ENCODE measurements around the gene ADIPOQ.
"Not testable (repeated sequence)": the region's sequence is repeated elsewhere in the genome, so short reads cannot be mapped to it uniquely, and the experiment has no call there.

Gene ADIPOQ

DNA sequence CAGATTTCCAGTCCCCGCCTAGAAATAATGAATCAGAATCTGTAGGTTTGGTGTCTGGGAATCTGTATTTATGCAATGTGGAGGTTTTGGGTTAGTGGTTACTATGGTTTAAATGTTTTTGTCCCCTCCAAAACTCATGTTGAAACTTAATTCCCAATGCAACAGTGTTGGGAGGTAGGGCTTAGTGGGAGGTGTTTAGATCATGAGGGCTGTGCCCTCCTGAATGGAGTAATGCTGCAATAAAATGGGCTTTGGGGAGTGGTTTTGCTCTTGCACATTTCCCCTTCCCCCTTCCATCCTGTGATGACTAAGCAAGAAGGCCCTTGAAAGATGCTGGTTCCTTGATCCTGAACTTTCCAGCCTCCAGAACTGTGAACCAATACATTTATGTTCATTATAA is 27.1 kb upstream of the ADIPOQ start:
- Histone ChIP-seq H3K9me3 (ENCODE audit: insufficient read depth, low read depth, low read length) (no peaks in the 10 kb centered on the region), H3K27ac (ENCODE audit: low read depth, low read length) (no peak overlapping the region)
- 93% methylated on average over 1 of the region's 1 CpG for WGBS

DNA sequence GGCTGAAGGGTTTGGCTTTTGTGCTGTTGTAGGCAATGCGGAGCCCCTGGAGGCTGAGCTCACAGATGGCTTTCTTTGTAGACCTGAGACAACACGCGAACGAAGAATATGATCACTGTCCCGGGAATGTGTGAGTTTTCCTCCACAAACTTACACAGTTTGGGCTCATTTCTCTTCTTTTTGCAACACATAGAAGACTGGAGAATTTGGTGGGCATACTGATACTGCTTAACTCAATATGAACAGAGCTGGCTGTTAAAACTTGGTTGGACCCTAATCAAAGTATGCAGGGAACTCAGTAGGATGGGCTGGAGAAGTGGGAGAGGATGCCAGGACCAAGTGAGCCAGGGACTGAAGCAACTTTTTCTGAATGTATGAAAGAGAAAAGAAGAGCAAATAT is 24.0 kb upstream of the ADIPOQ start:
- Histone ChIP-seq H3K27me3 (ENCODE audit: insufficient read depth, low read length) (no peaks in the 10 kb centered on the region), H3K9me3 (ENCODE audit: insufficient read depth, low read depth, low read length) (no peaks in the 10 kb centered on the region), H3K36me3 (ENCODE audit: insufficient read depth, low read length) (no peaks in the 10 kb centered on the region), H3K4me3 (ENCODE audit: low read length) (no peak overlapping the region), H3K27ac (ENCODE audit: low read depth, low read length) (no peak overlapping the region), H3K9ac (ENCODE audit: low read depth, low read length) (no peak overlapping the region), H3K4me1 (ENCODE audit: insufficient read depth, low read length) (peaks cover 4% of the 10 kb centered on the region)
- 91% methylated on average over 5 of the region's 5 CpGs for WGBS

More for the DNA sequence above, 27.1 kb upstream of the ADIPOQ start:
- Histone ChIP-seq H3K36me3 (ENCODE audit: insufficient read depth, low read length) (no peaks in the 10 kb centered on the region), H3K9ac (ENCODE audit: low read depth, low read length) (no peak overlapping the region), H3K4me1 (ENCODE audit: insufficient read depth, low read length) (peaks cover 4% of the 10 kb centered on the region), H3K4me3 (ENCODE audit: low read length) (no peak overlapping the region), H3K27me3 (ENCODE audit: insufficient read depth, low read length) (no peaks in the 10 kb centered on the region)

DNA sequence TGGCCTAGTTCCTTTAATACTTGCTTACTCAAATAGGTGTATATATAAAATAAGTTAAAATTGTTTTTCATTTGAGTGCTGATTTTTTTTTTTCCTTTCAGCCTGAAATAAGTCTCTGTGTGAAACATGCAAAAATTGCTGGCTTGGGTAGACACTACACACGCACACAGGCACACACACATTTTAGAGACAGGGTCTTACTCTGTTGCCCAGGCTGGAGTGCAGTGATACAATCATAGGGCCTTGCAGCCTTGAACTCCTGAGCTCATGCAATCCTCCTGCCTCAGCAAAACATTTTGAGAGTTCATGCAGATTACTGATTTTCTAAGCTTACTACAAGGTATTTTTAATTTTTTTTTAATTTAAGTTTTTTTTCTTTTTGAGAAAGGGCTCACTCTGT is 23.6 kb upstream of the ADIPOQ start:
- Histone ChIP-seq H3K36me3 (ENCODE audit: insufficient read depth, low read length) (no peaks in the 10 kb centered on the region), H3K4me1 (ENCODE audit: insufficient read depth, low read length) (peaks cover 4% of the 10 kb centered on the region), H3K27me3 (ENCODE audit: insufficient read depth, low read length) (peaks cover 2% of the 10 kb centered on the region), H3K9ac (ENCODE audit: low read depth, low read length) (no peak overlapping the region), H3K9me3 (ENCODE audit: insufficient read depth, low read depth, low read length) (no peaks in the 10 kb centered on the region), H3K4me3 (ENCODE audit: low read length) (no peak overlapping the region), H3K27ac (ENCODE audit: low read depth, low read length) (no peak overlapping the region)
- 81% methylated on average over 1 of the region's 1 CpG for WGBS

DNA sequence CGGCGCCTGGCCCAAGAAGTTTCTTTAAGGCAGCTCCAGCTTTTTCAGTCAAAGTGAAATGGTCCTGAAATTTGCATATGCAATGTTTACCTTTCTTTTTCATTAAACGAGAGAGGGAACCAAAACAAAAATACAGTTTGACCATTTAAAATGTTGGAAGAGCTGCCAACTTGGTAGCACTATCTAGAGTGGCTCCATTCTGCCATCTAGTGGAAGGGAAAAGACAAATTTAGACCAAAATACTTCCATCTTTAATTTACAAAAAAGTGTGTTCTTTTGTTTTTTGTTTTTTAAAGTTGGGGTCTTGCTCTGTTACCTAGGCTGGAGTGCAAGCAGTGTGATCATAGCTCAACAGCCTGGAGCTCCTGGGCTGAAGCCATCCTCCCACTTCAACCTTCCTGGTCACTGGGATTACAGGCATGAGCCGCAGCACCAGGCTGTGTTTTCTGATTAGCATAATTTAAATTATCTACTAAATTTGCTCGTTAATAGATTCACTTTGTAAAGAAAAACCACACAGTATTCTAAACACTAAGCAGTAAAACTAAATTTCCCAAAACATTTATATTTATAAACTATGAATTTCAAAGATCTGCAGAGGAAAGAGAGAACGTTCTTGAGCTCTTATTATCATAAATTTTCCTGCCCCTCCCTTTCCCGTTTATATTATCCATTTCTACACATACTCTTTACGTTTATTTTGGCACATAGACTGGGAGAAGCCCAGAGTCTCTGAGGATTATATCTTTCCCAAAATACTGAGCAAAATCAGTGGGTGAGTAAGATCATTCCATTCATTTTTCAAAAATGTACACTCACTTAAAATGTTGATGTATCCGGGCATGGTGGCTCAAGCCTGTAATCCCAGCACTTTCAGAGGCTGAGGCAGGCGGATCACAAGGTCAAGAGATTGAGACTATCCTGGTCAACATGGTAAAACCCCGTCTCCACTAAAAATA is 20.8 kb upstream of the ADIPOQ start:
- Histone ChIP-seq H3K27me3 (ENCODE audit: insufficient read depth, low read length) (peaks cover 30% of the 10 kb centered on the region), H3K4me3 (ENCODE audit: low read length) (no peak overlapping the region), H3K4me1 (ENCODE audit: insufficient read depth, low read length) (peaks cover 19% of the 10 kb centered on the region), H3K9me3 (ENCODE audit: insufficient read depth, low read depth, low read length) (no peaks in the 10 kb centered on the region), H3K27ac (ENCODE audit: low read depth, low read length) (no peak overlapping the region), H3K9ac (ENCODE audit: low read depth, low read length) (no peak overlapping the region), H3K36me3 (ENCODE audit: insufficient read depth, low read length) (no peaks in the 10 kb centered on the region)
- 64% methylated on average over 7 of the region's 11 CpGs for WGBS

DNA sequence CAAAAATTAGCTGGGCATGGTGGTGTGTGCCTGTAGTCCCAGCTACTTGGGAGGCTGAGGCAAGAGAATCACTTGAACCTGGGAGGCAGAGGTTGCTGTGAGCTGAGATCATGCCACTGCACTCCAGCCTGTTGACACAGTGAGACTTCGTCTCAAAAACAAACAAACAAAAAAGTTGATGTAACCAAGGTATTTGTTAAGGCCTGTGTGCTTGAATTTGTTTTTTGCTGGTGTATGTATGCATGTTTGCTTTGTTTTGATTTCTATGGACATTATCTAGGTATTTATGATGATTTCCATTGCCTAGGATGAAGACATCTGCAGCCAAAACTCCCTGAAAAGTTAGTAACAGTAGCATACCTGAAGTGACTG is 20.1 kb upstream of the ADIPOQ start:
- 100% methylated on average over 1 of the region's 1 CpG for WGBS
- H3K9ac ChIP-seq (ENCODE audit: low read depth, low read length); H3K27ac ChIP-seq (ENCODE audit: low read depth, low read length); H3K9me3 ChIP-seq (ENCODE audit: insufficient read depth, low read depth, low read length); H3K36me3 ChIP-seq (ENCODE audit: insufficient read depth, low read length); H3K4me3 ChIP-seq (ENCODE audit: low read length): not testable (repeated sequence)
- peaks cover 36% of the 10 kb centered on the region for H3K27me3 ChIP-seq (ENCODE audit: insufficient read depth, low read length)
- peaks cover 19% of the 10 kb centered on the region for H3K4me1 ChIP-seq (ENCODE audit: insufficient read depth, low read length)

DNA sequence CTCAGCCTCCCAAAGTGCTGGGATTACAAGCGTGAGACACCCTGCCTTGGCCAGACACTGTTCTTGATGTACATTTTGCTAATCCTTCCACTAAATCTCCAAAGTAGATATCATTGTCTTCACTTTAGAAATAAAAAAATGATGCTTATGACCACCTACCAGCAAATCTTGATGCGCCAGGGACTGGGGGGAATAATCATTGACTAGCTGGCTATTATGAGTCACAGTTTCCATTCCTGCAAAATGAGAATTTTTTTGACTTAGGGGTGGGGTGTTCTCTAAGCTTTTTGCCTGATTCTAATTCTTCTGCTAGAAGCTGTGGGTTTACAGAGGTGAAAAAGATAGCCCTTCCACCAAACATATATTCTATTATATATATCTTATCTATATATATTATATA is 19.1 kb upstream of the ADIPOQ start:
- Histone ChIP-seq H3K4me3 (ENCODE audit: low read length) (no peak overlapping the region), H3K36me3 (ENCODE audit: insufficient read depth, low read length) (no peaks in the 10 kb centered on the region), H3K9me3 (ENCODE audit: insufficient read depth, low read depth, low read length) (no peaks in the 10 kb centered on the region), H3K27ac (ENCODE audit: low read depth, low read length) (no peak overlapping the region), H3K9ac (ENCODE audit: low read depth, low read length) (no peak overlapping the region), H3K4me1 (ENCODE audit: insufficient read depth, low read length) (peaks cover 19% of the 10 kb centered on the region), H3K27me3 (ENCODE audit: insufficient read depth, low read length) (peaks cover 46% of the 10 kb centered on the region)
- WGBS = 86% methylated on average over 2 of the region's 2 CpGs

DNA sequence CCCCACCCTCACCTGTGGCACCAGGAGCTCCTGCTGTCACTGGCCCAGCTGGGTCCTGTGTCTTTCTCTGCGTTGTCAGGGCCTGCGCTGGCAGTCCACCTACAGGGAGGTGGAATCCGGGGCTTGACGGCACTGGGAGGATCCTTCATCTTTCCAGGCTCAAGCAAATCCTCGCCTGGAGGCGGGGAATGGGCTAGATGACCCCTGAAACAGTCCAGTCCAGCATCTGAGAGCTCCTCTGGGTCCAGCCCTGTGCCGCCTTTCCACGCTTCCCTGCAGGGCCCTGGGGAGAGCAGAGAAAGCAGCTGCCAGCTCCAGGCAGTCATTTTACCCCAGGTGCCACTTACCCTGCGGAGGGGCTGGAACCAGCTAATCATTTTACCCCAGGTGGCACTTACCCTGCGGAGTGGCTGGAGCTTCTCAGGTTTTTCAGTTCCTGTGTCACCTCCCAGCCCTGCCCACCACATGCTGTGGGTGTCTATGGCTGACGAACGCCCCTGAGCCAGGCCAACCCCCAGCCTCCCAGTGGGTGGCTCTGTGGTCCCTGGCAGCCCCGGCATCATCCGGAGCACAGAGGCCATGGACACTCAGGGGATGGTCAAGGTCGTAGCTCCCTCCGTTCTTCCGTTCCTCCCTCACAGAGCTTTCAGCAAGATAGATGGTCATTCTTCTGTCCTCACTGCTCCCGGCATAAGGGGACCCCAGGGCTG is 17.9 kb upstream of the ADIPOQ start:
- no peaks in the 10 kb centered on the region for H3K9me3 ChIP-seq (ENCODE audit: insufficient read depth, low read depth, low read length)
- peaks cover 23% of the 10 kb centered on the region for H3K4me1 ChIP-seq (ENCODE audit: insufficient read depth, low read length)
- no peaks in the 10 kb centered on the region for H3K36me3 ChIP-seq (ENCODE audit: insufficient read depth, low read length)
- WGBS = 21% methylated on average over 18 of the region's 18 CpGs
- no peak overlapping the region for H3K9ac ChIP-seq (ENCODE audit: low read depth, low read length)
- H3K27ac ChIP-seq (ENCODE audit: low read depth, low read length) = no peak overlapping the region
- H3K27me3 ChIP-seq (ENCODE audit: insufficient read depth, low read length) = peaks cover 58% of the 10 kb centered on the region
- H3K4me3 ChIP-seq (ENCODE audit: low read length) = peak overlapping the region; percentile 67

DNA sequence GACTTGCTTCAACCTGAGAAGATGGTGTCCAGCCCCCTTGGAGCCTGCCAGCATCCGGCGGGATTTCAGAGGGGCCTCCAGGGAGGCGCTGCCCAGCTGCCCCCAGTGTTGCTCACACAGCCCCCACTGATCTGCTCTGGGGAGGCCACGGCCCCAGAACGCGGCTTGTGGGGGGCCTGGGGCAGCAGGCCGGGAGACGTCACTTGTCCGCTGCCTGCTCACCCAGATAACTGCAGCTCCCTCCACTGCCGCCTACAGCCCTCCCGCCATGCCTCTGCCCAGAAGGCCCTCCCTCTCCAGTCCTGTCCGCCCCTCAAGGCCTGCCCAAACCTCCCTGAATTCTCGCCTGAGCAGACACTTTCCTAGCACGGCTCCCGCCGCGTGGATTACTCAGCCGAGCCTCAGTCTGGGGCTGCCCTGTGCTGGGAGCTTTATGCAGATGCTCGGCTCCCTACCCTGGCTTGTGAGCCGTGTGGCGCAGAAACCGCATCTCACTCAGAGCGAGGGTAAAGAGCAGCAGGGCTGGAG is 17.2 kb upstream of the ADIPOQ start:
- Histone ChIP-seq H3K9ac (ENCODE audit: low read depth, low read length) (no peak overlapping the region), H3K4me3 (ENCODE audit: low read length) (peak overlapping the region; percentile 67), H3K9me3 (ENCODE audit: insufficient read depth, low read depth, low read length) (no peaks in the 10 kb centered on the region), H3K27me3 (ENCODE audit: insufficient read depth, low read length) (peaks cover 66% of the 10 kb centered on the region), H3K36me3 (ENCODE audit: insufficient read depth, low read length) (no peaks in the 10 kb centered on the region), H3K27ac (ENCODE audit: low read depth, low read length) (no peak overlapping the region), H3K4me1 (ENCODE audit: insufficient read depth, low read length) (peaks cover 23% of the 10 kb centered on the region)
- 4% methylated on average over 23 of the region's 23 CpGs for WGBS

DNA sequence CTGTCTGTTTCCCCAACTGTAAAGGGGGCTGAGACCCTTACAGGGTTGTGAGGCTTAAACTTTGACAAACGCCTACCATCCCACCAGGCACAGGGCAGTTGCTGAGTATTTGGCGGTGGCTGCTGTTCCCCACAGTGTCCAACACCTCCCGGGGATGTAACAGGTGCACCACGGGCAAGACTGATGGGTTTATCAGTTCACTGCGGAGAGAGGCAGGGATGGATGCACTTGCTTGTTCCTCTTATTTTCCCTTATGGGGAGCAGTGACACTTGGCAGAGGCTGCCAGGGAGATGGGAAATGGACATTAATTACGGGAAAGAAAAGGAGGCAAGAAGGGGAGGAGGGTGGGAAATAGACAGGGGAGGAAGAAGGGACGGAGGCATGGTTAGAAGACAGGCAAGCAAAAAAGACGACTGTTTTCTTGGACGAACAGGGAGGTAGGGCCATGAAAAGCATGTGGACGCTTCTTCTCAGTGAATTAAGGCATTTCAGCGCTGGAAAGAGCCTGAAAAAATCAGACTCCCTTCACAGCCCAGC is 16.6 kb upstream of the ADIPOQ start:
- peaks cover 72% of the 10 kb centered on the region for H3K27me3 ChIP-seq (ENCODE audit: insufficient read depth, low read length)
- H3K4me3 ChIP-seq (ENCODE audit: low read length) = peak overlapping the region; percentile 67

DNA sequence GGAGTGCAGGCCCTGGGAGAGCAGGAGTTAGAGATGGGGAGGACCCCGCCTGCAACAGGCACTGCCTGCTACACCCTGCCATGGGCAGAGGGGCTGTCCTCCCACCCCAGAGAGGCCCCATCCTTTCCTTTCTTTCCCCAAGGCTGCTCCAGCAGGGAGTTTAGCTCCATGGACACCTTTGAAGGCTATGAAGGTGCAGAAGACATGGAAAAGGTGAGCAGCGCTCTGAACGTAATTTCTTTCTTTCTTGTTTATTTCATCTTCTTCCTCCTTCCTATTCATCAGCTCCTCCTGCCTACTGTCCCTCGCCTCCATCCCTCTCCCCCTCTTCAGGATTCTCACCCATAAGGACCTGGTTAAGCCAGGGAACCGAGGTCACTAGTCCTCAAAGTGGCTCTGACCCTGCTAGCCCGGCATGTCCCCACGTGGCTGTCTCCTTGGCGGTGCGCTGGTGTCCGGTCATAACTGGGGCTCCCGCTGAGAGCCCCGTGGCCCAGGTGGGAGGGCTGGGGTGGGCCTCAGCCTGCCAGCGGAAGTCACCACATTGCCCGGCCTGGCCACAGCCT is 16.0 kb upstream of the ADIPOQ start:
- Histone ChIP-seq H3K36me3 (ENCODE audit: insufficient read depth, low read length) (no peaks in the 10 kb centered on the region), H3K27me3 (ENCODE audit: insufficient read depth, low read length) (peaks cover 75% of the 10 kb centered on the region), H3K9ac (ENCODE audit: low read depth, low read length) (no peak overlapping the region), H3K4me3 (ENCODE audit: low read length) (peak overlapping the region; percentile 67), H3K9me3 (ENCODE audit: insufficient read depth, low read depth, low read length) (no peaks in the 10 kb centered on the region), H3K27ac (ENCODE audit: low read depth, low read length) (no peak overlapping the region), H3K4me1 (ENCODE audit: insufficient read depth, low read length) (peaks cover 23% of the 10 kb centered on the region)
- WGBS = 9% methylated on average over 14 of the region's 14 CpGs

More for the DNA sequence above, 16.6 kb upstream of the ADIPOQ start:
- no peak overlapping the region for H3K9ac ChIP-seq (ENCODE audit: low read depth, low read length)
- peaks cover 23% of the 10 kb centered on the region for H3K4me1 ChIP-seq (ENCODE audit: insufficient read depth, low read length)
- 13% methylated on average over 11 of the region's 11 CpGs for WGBS
- H3K27ac ChIP-seq (ENCODE audit: low read depth, low read length) = no peak overlapping the region
- H3K36me3 ChIP-seq (ENCODE audit: insufficient read depth, low read length) = no peaks in the 10 kb centered on the region
- H3K9me3 ChIP-seq (ENCODE audit: insufficient read depth, low read depth, low read length) = no peaks in the 10 kb centered on the region

Measured in HUES64 (cell line).